H1 (cell line): Measurements from ENCODE around the gene AUH. TPM values are rescaled to one million over a fixed set of nuclear protein-coding genes. Genes with fewer than 3 reads are reported as not detected.

ENCODE experiments used
- CTCF ChIA-PET: fragments of 300-600 bp; sonication (Branson Sonifier 250); formaldehyde crosslinking; loops from one replicate; lab custom pipeline; 2021; ENCODE audit not compliant: partially characterized antibody; lab: Charles Lee
- POLR2A ChIA-PET: fragments of 300-600 bp; sonication (Branson Sonifier 250); formaldehyde crosslinking; loops from one replicate; lab custom pipeline; 2021; ENCODE audit warnings: inconsistent platforms; ENCODE audit not compliant: partially characterized antibody; lab: Charles Lee
- DNase-seq, 2 experiments: peaks; one replicate each; pipeline versions ENCODE4 v3.0.0 to v3.0.0-alpha.2; 2010 to 2022; ENCODE audit warnings: low spot score in 2 of 2, low read depth in 1 of 2, mixed read lengths in 1 of 2
- FAIRE-seq: peaks from 2 replicates; lab custom pipeline; 2011; peaks lifted over from hg19 to GRCh38; lab: Jason Lieb, UNC
- H2AFZ ChIP-seq: 2 replicates; pipeline ENCODE4 v1.8.1; 2012; ENCODE audit warnings: low read length, inconsistent platforms
- H2AK5ac ChIP-seq: 2 replicates; pipeline ENCODE4 v1.6.1; 2013; ENCODE audit warnings: low read depth, low read length
- H2BK120ac ChIP-seq: replicated peaks from 2 replicates; pipeline ENCODE3; 2013; ENCODE audit warnings: low read depth, low read length, inconsistent platforms
- H2BK12ac ChIP-seq: 2 replicates; pipeline ENCODE4 v1.6.1; 2013; ENCODE audit warnings: low read depth, low read length
- H2BK15ac ChIP-seq: 2 replicates; pipeline ENCODE4 v1.6.1; 2013; ENCODE audit warnings: low read length
- H2BK20ac ChIP-seq: 2 replicates; pipeline ENCODE4 v1.6.1; 2013; ENCODE audit warnings: low read length
- H2BK5ac ChIP-seq: 2 replicates; pipeline ENCODE4 v1.6.1; 2013; ENCODE audit warnings: low read depth, low read length
- H3K14ac ChIP-seq: 2 replicates; pipeline ENCODE4 v1.6.1; 2013; ENCODE audit warnings: inconsistent platforms; ENCODE audit not compliant: insufficient read length
- H3K18ac ChIP-seq: 2 replicates; pipeline ENCODE4 v1.6.1; 2013; ENCODE audit warnings: low read length; ENCODE audit errors: extremely low read depth
- H3K23ac ChIP-seq: 2 replicates; pipeline ENCODE4 v1.6.1; 2013; ENCODE audit warnings: inconsistent platforms; ENCODE audit not compliant: insufficient read length
- H3K23me2 ChIP-seq: 2 replicates; pipeline ENCODE4 v1.6.1; 2013; ENCODE audit warnings: low read depth, low read length
- H3K27ac ChIP-seq: 2 replicates; pipeline ENCODE4 v1.6.1; 2011; ENCODE audit warnings: low read depth, low read length, inconsistent platforms
- H3K27me3 ChIP-seq, 4 experiments: replicated peaks in 1 of 4; 1 replicate in 1 of 4; 2 replicates in 3 of 4; pipeline versions ENCODE4 v1.6.1 to v1.8.1; 2011 to 2013; ENCODE audit warnings: low read length in 3 of 4, mild to moderate bottlenecking in 3 of 4, inconsistent platforms in 2 of 4, mixed read lengths in 2 of 4, moderate library complexity in 1 of 4; ENCODE audit not compliant: control insufficient read depth in 3 of 4, insufficient read depth in 3 of 4; ENCODE audit errors: extremely low read depth in 1 of 4
- H3K36me3 ChIP-seq, 4 experiments: 2 replicates each; pipeline versions ENCODE4 v1.6.1 to v1.8.1; 2011 to 2013; ENCODE audit warnings: mild to moderate bottlenecking in 4 of 4, low read length in 3 of 4, moderate library complexity in 2 of 4, control low read depth in 1 of 4, inconsistent platforms in 1 of 4; ENCODE audit not compliant: insufficient read depth in 4 of 4, control insufficient read depth in 2 of 4
- H3K4ac ChIP-seq: replicated peaks from 2 replicates; pipeline ENCODE3; 2013; ENCODE audit warnings: low read length, low read depth, mixed read lengths, inconsistent platforms; ENCODE audit not compliant: insufficient read length
- H3K4me1 ChIP-seq, 4 experiments: replicated peaks in 1 of 4; 1 replicate in 1 of 4; 2 replicates in 3 of 4; pipeline versions ENCODE4 v1.6.1 to v1.8.1; 2011 to 2013; ENCODE audit warnings: low read length in 3 of 4, inconsistent platforms in 2 of 4, mixed read lengths in 1 of 4; ENCODE audit not compliant: insufficient read depth in 4 of 4, control insufficient read depth in 3 of 4
- H3K4me2 ChIP-seq, 2 experiments: 2 replicates each; pipeline versions ENCODE4 v1.6.1 to v1.8.1; 2011 to 2013; ENCODE audit warnings: low read depth in 2 of 2, low read length in 2 of 2, control low read depth in 1 of 2, inconsistent platforms in 1 of 2, mild to moderate bottlenecking in 1 of 2; ENCODE audit not compliant: insufficient read depth in 1 of 2
- H3K4me3 ChIP-seq, 4 experiments: fragments of 200-600, 300-600 bp in 1 of 4; sonication (generic), shearing (Covaris generic), sonication (Bioruptor Twin) in 1 of 4; 2 replicates each; pipeline versions ENCODE4 v1.5.1 to v1.8.1; 2011 to 2016; ENCODE audit warnings: low read length in 4 of 4, low read depth in 3 of 4, control low read depth in 2 of 4, inconsistent platforms in 2 of 4, mild to moderate bottlenecking in 2 of 4, mixed read lengths in 1 of 4, moderate library complexity in 1 of 4; ENCODE audit not compliant: insufficient read depth in 2 of 4; ENCODE audit errors: extremely low read depth in 1 of 4
- H3K56ac ChIP-seq: replicated peaks from 2 replicates; pipeline ENCODE3; 2013; ENCODE audit warnings: low read depth, mild to moderate bottlenecking, mixed read lengths, low read length, inconsistent platforms; ENCODE audit not compliant: insufficient read length
- H3K79me1 ChIP-seq: 2 replicates; pipeline ENCODE4 v1.6.1; 2013; ENCODE audit warnings: low read depth, low read length, control low read depth
- H3K79me2 ChIP-seq, 2 experiments: 2 replicates each; pipeline versions ENCODE4 v1.6.1 to v1.8.1; 2012 to 2013; ENCODE audit warnings: low read length in 2 of 2, mild to moderate bottlenecking in 2 of 2, inconsistent platforms in 1 of 2; ENCODE audit not compliant: insufficient read depth in 2 of 2, control insufficient read depth in 1 of 2
- H3K9ac ChIP-seq, 4 experiments: replicated peaks in 1 of 4; 1 replicate in 1 of 4; 2 replicates in 3 of 4; pipeline versions ENCODE4 v1.6.1 to v1.8.1; 2011 to 2013; ENCODE audit warnings: low read depth in 3 of 4, low read length in 3 of 4, control low read depth in 2 of 4, mild to moderate bottlenecking in 2 of 4, moderate library complexity in 2 of 4, inconsistent platforms in 1 of 4; ENCODE audit errors: extremely low read depth in 1 of 4
- H3K9me3 ChIP-seq, 2 experiments: 2 replicates each; pipeline versions ENCODE4 v1.6.1 to v1.8.1; 2012 to 2013; ENCODE audit warnings: mild to moderate bottlenecking in 2 of 2, moderate library complexity in 2 of 2, control low read depth in 1 of 2, inconsistent platforms in 1 of 2, low read depth in 1 of 2, low read length in 1 of 2, mixed read lengths in 1 of 2; ENCODE audit not compliant: insufficient read depth in 2 of 2
- H4K20me1 ChIP-seq, 2 experiments: replicated peaks in 1 of 2; 2 replicates each; pipeline versions ENCODE3 to v1.8.1; 2011 to 2013; ENCODE audit warnings: inconsistent platforms in 2 of 2, low read length in 2 of 2, mild to moderate bottlenecking in 1 of 2; ENCODE audit not compliant: insufficient read depth in 2 of 2, control insufficient read depth in 1 of 2
- H4K5ac ChIP-seq: 2 replicates; pipeline ENCODE4 v1.6.1; 2013; ENCODE audit warnings: low read length, low read depth, mixed read lengths, inconsistent platforms; ENCODE audit not compliant: insufficient read length
- H4K8ac ChIP-seq: 2 replicates; pipeline ENCODE4 v1.8.0; 2013; ENCODE audit warnings: mild to moderate bottlenecking, moderate library complexity, low read length, inconsistent platforms; ENCODE audit not compliant: insufficient read depth; ENCODE audit errors: extremely low read depth
- H4K91ac ChIP-seq: replicated peaks from 2 replicates; pipeline ENCODE3; 2013; ENCODE audit warnings: low read length, mixed read lengths, inconsistent platforms; ENCODE audit not compliant: insufficient read length
- CBX5 ChIP-seq: fragments of 300-800, 300-1000 bp; sonication (generic); IDR thresholded peaks from 2 replicates; pipeline ENCODE4 v1.7.1; 2016; ENCODE audit warnings: antibody characterized with exemption, low read length, low read depth
- E2F6 ChIP-seq: IDR thresholded peaks from 2 replicates; pipeline ENCODE4 v1.6.1; 2012; ENCODE audit warnings: inconsistent platforms
- FOSL1 ChIP-seq: IDR thresholded peaks from 2 replicates; pipeline ENCODE4 v1.6.1; 2011; ENCODE audit warnings: mild to moderate bottlenecking, low read depth, low read length, moderate library complexity; ENCODE audit not compliant: insufficient read depth
- JUN ChIP-seq: IDR thresholded peaks from 2 replicates; pipeline ENCODE4 v1.6.1; 2011; ENCODE audit warnings: low read depth, mild to moderate bottlenecking, improper control_type of control experiment, low read length
- KDM1A ChIP-seq: fragments of 200-600, 300-600 bp; sonication (generic); IDR thresholded peaks from 2 replicates; pipeline ENCODE4 v1.7.1; 2016; ENCODE audit warnings: mild to moderate bottlenecking, low read length, borderline replicate concordance
- RAD21 ChIP-seq, 2 experiments: IDR thresholded peaks in 1 of 2; conservative IDR thresholded peaks in 1 of 2; 2 replicates each; pipeline ENCODE4 v1.6.1; 2011; ENCODE audit warnings: low read depth in 2 of 2, low read length in 2 of 2, improper control_type of control experiment in 1 of 2, inconsistent platforms in 1 of 2, mild to moderate bottlenecking in 1 of 2, moderate library complexity in 1 of 2
- SAP30 ChIP-seq: fragments of 300-600 bp; sonication (generic); IDR thresholded peaks from 2 replicates; pipeline ENCODE4 v1.7.1; 2012; ENCODE audit warnings: low read length, moderate library complexity, mild to moderate bottlenecking, inconsistent platforms; ENCODE audit not compliant: insufficient read depth, insufficient replicate concordance
- SIN3A ChIP-seq, 2 experiments: IDR thresholded peaks in 1 of 2; conservative IDR thresholded peaks in 1 of 2; 2 replicates each; pipeline ENCODE4 v1.6.1; 2011 to 2012; ENCODE audit warnings: low read length in 2 of 2, improper control_type of control experiment in 1 of 2, low read depth in 1 of 2, mild to moderate bottlenecking in 1 of 2
- SIX5 ChIP-seq: IDR thresholded peaks from 2 replicates; pipeline ENCODE4 v1.6.1; 2011; ENCODE audit warnings: mild to moderate bottlenecking, low read depth, low read length
- TAF7 ChIP-seq: optimal IDR thresholded peaks from 2 replicates; pipeline ENCODE3; 2011; ENCODE audit warnings: low read depth, mild to moderate bottlenecking, inconsistent platforms, low read length, moderate library complexity, borderline replicate concordance
- TEAD4 ChIP-seq: IDR thresholded peaks from 2 replicates; pipeline ENCODE4 v1.6.1; 2012; ENCODE audit warnings: low read depth, low read length, inconsistent platforms, mixed read lengths
- USF2 ChIP-seq: IDR thresholded peaks from 2 replicates; pipeline ENCODE4 v1.6.1; 2011; ENCODE audit warnings: low read length, improper control_type of control experiment
- WGBS, 2 experiments: shearing (Covaris generic) in 1 of 2; methylation state at CpG; one replicate each; pipeline versions ENCODE4 v1.1.6 to v1.1.7; 2013 to 2015; ENCODE audit warnings: low lambda C conversion rate in 2 of 2, mixed read lengths in 2 of 2, inconsistent platforms in 1 of 2, low coverage in 1 of 2, missing lambda C conversion rate in 1 of 2; ENCODE audit not compliant: insufficient replicate concordance in 2 of 2, insufficient coverage in 1 of 2, insufficient read length in 1 of 2; ENCODE audit errors: extremely low coverage in 1 of 2, missing lambda C conversion rate in 1 of 2; 5-methylcytosine and 5-hydroxymethylcytosine counted together
- polyA plus RNA-seq, 7 experiments: library from polyadenylated mRNA; depleted of rRNA in 3 of 7; stranded (reverse) in 5 of 7; unstranded in 2 of 7; fragments of >200 nt in 5 of 7; fragments of 200-250 nt in 2 of 7; gene quantifications; 1 replicate in 5 of 7; 2 replicates in 1 of 7; 4 replicates in 1 of 7; pipeline versions ENCODE4 v1.2.1 to v1.2.3, GENCODE V29; 2011 to 2013; ENCODE audit warnings: missing spikeins in 2 of 7, mixed read lengths in 2 of 7
- total RNA-seq: library from RNA; stranded (reverse); fragmentation: NEBNext Ultra II Directional; extraction: Animal tissue kit (Norgen Biotek cat#: 25700); gene quantifications from 2 replicates; pipeline ENCODE4 v1.2.1, GENCODE V29; 2021

Gene AUH
- total and polyA plus RNA-seq, 2 of the 8 experiments (the other 6 are each of a cell fraction or from before 2014, with no cell fraction given), result 5.8 to 21.9 TPM

GRCh38 chr9:91391818-91392217 is 30.1 kb upstream of the AUH start:
- no peaks in the 10 kb centered on the region for H3K79me2 ChIP-seq
- H3K27ac ChIP-seq, result no peak overlapping the region
- no peak overlapping the region for H4K91ac ChIP-seq
- 92% methylated on average over 2 of the region's 2 CpGs; no CpG with 5 or more reads in 1 of the 2 experiments for WGBS, 2 experiments
- H3K27me3 ChIP-seq, result no peaks in the 10 kb centered on the region
- no peaks in the 10 kb centered on the region for H3K4me1 ChIP-seq
- H2BK12ac ChIP-seq, result no peak overlapping the region
- no peak overlapping the region for H3K4ac ChIP-seq
- H3K23ac ChIP-seq, result no peak overlapping the region
- no peak overlapping the region for H4K8ac ChIP-seq
- no peak overlapping the region for H3K9ac ChIP-seq
- no peak overlapping the region for H3K56ac ChIP-seq
- H3K4me3 ChIP-seq, result no peak overlapping the region
- H3K4me2 ChIP-seq, result no peak overlapping the region
- H2BK120ac ChIP-seq, result no peak overlapping the region
- no peaks in the 10 kb centered on the region for H3K9me3 ChIP-seq
- no peak overlapping the region for H2AK5ac ChIP-seq
- ChIA-PET CTCF (no interaction called here), POLR2A (no interaction called here)
- no peak overlapping the region for H2BK20ac ChIP-seq
- H3K79me1 ChIP-seq, result no peaks in the 10 kb centered on the region
- H3K18ac ChIP-seq, result no peak overlapping the region
- H4K5ac ChIP-seq, result no peak overlapping the region
- DNase-seq (no peak), FAIRE-seq (no peak)
- H2BK15ac ChIP-seq, result no peak overlapping the region
- H2AFZ ChIP-seq, result no peak overlapping the region
- H3K14ac ChIP-seq, result no peak overlapping the region
- no peaks in the 10 kb centered on the region for H4K20me1 ChIP-seq
- H2BK5ac ChIP-seq, result no peak overlapping the region
- H3K36me3 ChIP-seq, result no peaks in the 10 kb centered on the region
- 0 out of 2 replicates have a peak, but pooled peaks cover 2% of the 10 kb centered on the region for H3K23me2 ChIP-seq
- TF ChIP-seq USF2 (no peak), SIN3A (conservative IDR thresholded peaks at IDR 0.05 in 1 of 2, IDR thresholded peaks at IDR 0.05 in 1 of 2; ENCODE audit: low read depth in 1 of 2, low read length in 2 of 2) (no peak), CBX5 (no peak), JUN (no peak), TAF7 (no peak), SAP30 (no peak), SIX5 (no peak), E2F6 (no peak), FOSL1 (no peak), RAD21 (IDR thresholded peaks at IDR 0.05 in 1 of 2, conservative IDR thresholded peaks at IDR 0.05 in 1 of 2; ENCODE audit: low read depth in 2 of 2, low read length in 2 of 2) (no peak), TEAD4 (no peak), KDM1A (no peak)
